ENCODE results near the gene PTPRN2.
"Not testable (repeated sequence)": the region's sequence is repeated elsewhere in the genome, so short reads cannot be mapped to it uniquely, and the experiment has no call there.

The PTPRN2 gene

DNA sequence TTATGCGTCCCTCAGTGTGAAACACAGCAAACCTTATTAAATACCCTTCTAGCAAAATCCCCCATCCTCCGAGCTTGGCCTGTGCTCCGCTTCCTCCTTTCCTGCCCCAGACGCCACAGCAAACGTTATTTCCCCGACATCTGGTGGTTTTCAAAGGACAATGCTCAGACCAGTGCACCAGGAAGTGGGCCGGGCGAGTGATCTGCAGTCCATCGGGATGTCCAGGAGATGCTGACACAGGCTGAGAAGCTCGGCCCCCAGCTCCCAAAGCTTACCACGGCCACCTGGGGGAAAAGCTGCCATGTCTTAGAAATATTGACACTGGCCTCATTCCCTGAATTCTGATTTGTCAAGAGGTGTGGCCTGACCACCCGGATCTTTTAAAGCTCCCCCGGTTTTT, 129.5 kb downstream of the PTPRN2 start:
- DNase-seq: no peak

DNA sequence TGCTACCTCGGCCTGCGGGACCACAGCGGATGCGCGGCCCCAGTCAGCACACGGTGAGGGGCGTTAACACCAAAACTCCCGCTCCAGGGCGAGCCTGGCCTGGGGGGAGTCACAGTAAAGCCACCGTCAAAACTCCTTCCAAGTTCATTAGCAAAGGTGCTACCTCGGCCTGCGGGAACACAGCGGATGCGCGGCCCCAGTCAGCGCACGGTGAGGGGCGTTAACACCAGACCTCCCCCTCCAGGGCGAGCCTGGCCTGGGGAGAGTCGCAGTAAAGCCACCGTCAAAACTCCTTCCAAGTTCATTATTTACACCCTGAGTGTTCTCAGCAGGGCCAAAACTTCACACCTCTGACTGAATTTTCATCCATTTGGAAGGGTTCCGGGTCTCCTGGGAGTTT, 130.0 kb downstream of the PTPRN2 start:
- not testable (repeated sequence) for DNase-seq

DNA sequence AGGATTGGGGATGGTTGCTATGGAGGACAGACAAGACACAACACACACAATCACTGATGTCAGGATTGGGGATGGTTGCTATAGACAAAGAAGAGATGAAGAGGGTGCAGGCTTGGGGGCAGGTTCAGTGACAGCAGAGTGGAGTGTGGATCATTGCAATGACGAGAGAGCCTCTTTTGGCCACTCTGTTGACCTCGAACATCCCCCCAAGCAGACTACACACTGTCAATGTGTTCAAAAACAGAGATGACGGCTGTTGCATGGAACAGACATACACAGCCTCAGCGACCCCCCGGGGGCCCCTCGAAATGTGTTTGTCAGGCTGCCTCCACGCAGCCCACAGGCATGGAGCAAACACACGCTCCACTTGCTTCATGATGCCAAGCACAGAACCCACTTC, 133.0 kb downstream of the PTPRN2 start:
- no peak for DNase-seq

- no peak for DNase-seq
Measured at GRCh38 chr7:158453663-158454062, 134.0 kb downstream of the PTPRN2 start.

- DNase-seq: no peak
Measured at GRCh38 chr7:158452331-158452730, 135.3 kb downstream of the PTPRN2 start.

- DNase-seq: no peak
Measured at GRCh38 chr7:158450476-158451124, 137.0 kb downstream of the PTPRN2 start.

DNA sequence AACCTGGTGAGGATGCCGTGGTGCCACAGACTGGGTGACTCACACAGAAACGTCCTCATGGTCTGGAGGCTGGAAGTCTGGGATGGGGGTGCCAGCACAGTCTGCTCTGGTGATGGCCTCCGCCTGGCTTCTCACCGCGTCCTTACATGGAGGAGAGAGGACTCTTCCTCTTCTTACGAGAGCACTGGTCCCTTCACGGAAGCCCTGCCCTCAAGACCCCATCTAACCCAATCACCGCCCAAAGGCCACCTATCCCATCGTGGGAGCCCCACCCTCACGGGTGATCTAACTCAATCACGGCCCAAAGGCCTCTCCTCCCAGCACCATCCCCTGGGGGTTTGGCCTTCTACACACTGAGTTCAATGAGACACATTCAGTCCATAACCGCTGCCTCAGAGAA, 137.7 kb downstream of the PTPRN2 start:
- DNase-seq: no peak

DNA sequence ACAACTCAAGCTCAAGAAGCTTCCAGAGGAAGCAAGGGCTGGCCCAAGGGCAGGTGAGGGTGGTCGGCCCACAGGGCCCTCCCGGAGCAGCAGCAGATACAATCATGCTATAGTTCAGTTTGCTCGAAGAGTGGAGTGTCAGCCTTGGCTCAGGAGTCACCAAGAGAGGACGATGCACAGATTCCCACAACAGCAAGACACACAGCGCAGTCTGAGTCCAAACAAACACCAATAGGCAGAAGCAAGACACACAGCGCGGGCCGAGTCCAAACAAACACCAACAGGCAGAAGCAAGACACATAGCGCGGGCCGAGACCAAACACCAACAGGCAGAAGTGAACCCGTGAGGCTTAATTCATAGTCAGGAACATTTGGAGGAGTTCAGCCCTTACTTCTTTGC, 138.4 kb downstream of the PTPRN2 start:
- DNase-seq: no peak

- DNase-seq: no peak
Measured at GRCh38 chr7:158448430-158449100, 139.1 kb downstream of the PTPRN2 start.

- DNase-seq: no peak
Measured at GRCh38 chr7:158447506-158448171, 140.0 kb downstream of the PTPRN2 start.

GRCh38 chr7:158447151-158447505, 140.5 kb downstream of the PTPRN2 start:
- no peak for DNase-seq

DNA sequence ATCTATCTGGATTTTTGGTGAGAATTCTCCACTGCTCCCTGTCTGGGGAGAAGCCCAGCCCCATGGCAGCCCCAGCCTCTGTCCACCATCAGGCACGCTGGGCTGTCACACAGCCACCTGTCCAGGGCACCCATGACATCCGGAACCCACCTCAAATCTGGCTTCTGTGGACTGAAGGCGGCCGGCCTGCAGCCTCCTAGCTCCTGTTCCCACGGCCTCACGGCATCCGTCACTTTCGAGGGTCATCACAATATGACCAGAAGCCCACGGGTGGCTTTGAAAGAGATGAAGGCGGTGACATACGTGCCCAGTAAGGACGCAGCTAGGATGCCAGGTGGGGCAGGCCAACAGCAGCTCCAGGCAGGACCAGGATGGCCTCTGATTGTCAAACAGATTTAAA, 140.9 kb downstream of the PTPRN2 start:
- no peak for DNase-seq

DNA sequence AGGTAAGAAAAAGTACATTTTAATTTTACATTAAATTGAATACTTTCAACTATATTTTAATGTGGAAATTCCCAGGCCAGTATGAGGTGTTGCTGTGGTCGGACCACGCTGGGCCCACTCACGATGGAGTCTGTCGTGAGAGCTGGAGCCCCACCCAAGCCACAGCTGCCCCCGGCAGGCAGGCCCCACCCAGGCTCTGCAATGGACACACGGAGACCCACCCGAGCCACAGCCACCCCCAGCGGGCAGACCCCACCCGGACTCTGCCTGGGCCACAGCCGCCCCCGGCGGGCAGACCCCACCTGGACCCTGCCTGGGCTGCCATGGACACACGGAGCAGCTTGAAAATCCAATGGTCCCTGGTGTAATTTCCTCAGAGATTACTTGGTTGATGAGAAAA, 141.3 kb downstream of the PTPRN2 start:
- DNase-seq: no peak

DNA sequence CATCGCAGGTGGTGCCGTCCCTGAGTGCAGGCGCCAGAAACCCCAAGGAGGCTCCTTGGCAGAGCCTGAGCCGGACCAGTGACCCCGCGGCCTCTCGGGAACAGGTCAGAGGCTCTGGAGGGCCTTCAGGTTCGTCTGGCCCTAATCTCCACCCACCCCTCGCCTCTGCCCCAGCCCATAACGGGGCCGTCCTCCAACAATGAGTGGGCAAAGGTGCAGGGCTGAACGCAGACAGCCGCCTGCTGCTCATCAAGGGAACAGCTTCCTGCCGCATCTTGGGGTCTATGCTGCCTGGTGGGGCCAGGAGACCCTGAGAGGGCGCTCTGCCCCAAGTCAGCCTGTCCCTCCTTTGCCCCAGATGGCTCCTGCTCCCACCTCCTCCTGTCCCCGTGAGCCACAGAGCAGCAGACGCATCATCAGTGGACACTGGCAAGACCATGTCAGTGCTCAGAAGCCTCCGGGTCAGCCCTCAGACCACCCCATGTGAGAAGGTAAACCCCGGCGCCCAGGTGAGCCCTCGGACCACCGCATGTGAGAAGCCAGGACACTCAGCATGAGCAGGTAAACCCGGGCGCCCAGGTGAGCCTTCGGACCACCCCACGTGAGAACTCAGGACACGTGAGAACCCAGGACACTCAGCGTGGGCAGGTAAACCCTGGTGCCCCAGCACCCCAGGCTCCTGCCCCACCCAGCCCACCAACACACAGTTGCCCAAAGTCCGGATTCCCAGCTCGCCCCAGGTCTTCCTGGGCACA, 142.0 kb downstream of the PTPRN2 start:
- DNase-seq: no peak

- DNase-seq: no peak
Measured at GRCh38 chr7:158444501-158445420, 142.9 kb downstream of the PTPRN2 start.

GRCh38 chr7:158443688-158444483, 143.7 kb downstream of the PTPRN2 start:
- no peak for DNase-seq

- no peak for DNase-seq
Measured at GRCh38 chr7:158443014-158443687, 144.5 kb downstream of the PTPRN2 start.

DNA sequence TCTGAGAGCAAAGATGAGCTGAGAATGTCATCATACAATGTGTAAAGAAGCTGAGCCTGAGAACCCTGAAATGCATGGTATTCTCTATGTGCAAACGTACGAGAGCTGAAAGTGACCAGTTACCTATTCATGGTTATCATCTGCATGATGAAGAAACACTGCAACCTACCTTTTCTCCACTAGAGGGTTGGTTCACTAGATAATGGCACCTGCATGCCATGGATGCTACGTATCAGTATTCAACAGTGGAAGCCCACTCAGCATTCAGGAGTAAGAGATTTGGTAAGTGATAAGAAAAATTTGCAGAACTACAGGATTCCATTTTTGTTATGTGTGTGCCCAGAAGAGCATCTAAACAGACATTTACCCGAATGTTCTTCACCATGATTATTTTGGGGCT, 145.4 kb downstream of the PTPRN2 start:
- no peak for DNase-seq

DNA sequence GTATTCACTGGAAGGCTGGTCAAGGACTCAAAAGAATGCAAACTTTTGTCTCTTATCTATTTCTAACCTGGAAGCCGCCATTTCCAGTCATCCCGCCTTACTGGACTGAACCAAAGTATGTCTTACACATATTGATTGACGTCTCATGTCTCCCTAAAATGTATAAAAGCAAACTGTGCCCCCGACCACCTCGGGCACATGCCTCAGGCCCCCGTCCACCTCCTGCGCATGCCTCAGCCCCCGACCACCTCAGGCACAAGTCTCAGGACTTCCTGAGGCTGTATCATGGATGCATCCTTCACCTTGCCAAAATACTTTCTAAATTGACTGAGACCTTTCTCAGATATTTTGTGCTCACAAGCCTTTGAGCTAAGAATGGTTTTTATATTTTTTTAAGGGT, 148.6 kb downstream of the PTPRN2 start:
- DNase-seq: no peak

- DNase-seq: no peak
Measured at GRCh38 chr7:158432369-158433341, 155.0 kb downstream of the PTPRN2 start.
